GM12892 (cell line): Measurements from ENCODE around the gene MAPKAPK2. TPM values are rescaled to one million over a fixed set of nuclear protein-coding genes. Genes with fewer than 3 reads are reported as not detected.
"Not testable (repeated sequence)": the region's sequence is repeated elsewhere in the genome, so short reads cannot be mapped to it uniquely, and the experiment has no call there.

ENCODE experiments used
- DNase-seq: peaks from one replicate; pipeline ENCODE4 v3.0.0; 2011; ENCODE audit not compliant: insufficient read length
- FAIRE-seq: peaks from 2 replicates; lab custom pipeline; 2011; peaks lifted over from hg19 to GRCh38; lab: Jason Lieb, UNC
- POLR2A ChIP-seq: IDR thresholded peaks from 2 replicates; pipeline ENCODE4 v1.6.1; 2011; ENCODE audit warnings: low read depth, low read length, control low read depth
- POLR2AphosphoS5 ChIP-seq: IDR thresholded peaks from 2 replicates; pipeline ENCODE4 v1.6.1; 2011; ENCODE audit warnings: low read depth, low read length, control low read depth
- TAF1 ChIP-seq: IDR thresholded peaks from 2 replicates; pipeline ENCODE4 v1.6.1; 2011; ENCODE audit warnings: low read depth, mild to moderate bottlenecking, control low read depth, low read length, borderline replicate concordance
- polyA plus RNA-seq: library from polyadenylated mRNA; unstranded; fragments of >200 nt; gene quantifications from one replicate; pipeline ENCODE4 v1.2.1, GENCODE V29; 2012; ENCODE audit warnings: missing spikeins, inconsistent platforms; ENCODE audit not compliant: missing spikeins

Gene MAPKAPK2
- polyA plus RNA-seq, result 37.5 TPM

DNA sequence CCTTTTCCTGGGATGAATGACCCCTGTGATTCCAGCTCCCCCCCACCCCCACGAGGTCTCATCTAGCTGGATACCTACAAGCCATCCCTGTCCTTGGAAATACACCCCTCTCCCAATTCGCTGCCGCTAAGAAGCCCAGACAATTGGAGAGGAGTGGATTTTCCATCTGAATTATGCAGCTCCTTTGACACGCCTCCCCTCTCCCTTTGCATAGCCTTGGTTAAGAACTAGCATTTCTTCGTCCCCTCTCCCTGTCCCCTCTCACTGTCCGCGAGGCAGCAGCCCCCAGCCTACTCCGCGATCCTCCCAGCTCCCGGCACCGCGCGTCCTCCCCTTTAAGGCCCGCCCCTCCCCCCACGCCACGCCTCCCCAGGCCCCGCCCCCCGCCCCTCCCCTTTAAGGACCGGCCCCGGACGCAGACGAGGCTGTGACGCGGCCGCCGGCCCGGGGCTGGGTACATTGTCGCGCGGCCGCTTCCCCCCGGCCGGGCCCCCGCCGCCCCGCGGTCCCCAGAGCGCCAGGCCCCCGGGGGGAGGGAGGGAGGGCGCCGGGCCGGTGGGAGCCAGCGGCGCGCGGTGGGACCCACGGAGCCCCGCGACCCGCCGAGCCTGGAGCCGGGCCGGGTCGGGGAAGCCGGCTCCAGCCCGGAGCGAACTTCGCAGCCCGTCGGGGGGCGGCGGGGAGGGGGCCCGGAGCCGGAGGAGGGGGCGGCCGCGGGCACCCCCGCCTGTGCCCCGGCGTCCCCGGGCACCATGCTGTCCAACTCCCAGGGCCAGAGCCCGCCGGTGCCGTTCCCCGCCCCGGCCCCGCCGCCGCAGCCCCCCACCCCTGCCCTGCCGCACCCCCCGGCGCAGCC lies at the start of gene MAPKAPK2:
MAPKAPK2 (plus strand) TSS at position 428 of the 856 bp plus-strand sequence; CDS start at position 753, 325 bp downstream.
- peak; percentile 48 for FAIRE-seq
- peak; percentile 95 for DNase-seq
- TF ChIP-seq POLR2AphosphoS5, result no peak
- TF ChIP-seq POLR2A, result peak; percentile 41; the same call in 1 of the 2 replicates

DNA sequence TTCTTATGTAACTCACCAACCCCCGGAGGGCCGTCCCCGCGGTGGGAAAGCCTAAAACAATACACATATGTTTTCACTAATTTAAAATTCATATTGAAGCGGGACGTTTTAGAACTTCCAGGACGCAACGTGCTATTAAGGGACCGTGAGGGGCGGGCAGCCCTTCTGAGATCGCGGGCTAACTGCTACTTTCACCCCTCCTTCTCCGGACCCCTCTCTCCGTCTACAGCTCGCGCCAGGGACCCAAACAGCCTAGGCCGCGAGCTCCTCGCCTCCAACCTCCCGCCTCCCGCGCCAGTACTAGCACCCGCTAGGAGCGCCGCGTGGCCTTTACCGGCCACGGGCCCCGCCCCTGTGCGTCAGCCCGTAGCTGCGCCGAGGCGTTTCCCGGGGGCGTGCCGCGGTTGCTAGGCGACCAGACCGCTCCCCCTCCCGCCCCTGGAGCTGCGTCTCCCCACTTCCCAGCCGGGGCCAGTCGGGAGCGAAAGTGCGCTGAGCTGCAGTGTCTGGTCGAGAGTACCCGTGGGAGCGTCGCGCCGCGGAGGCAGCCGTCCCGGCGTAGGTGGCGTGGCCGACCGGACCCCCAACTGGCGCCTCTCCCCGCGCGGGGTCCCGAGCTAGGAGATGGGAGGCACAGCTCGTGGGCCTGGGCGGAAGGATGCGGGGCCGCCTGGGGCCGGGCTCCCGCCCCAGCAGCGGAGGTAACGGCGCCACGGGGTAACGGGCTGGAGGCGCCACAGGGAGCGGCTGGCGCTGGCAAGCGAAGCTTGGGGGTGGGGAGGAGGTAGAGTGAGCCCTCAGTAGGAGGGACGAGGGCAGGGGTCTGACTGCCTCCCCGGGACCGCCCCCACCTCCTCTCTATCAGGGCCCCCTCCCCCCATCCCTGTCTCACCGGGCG lies 49.4 kb upstream of the MAPKAPK2 start, which contains the start of gene DYRK3:
DYRK3 (plus strand) TSS at position 457 of the 898 bp plus-strand sequence; CDS start at position 625, 168 bp downstream.
- DNase-seq, result peak; percentile 84
- FAIRE-seq, result peak; percentile 98
- TF ChIP-seq POLR2AphosphoS5 (peak; percentile 84), TAF1 (peak; percentile 37; the same call in 1 of the 2 replicates), POLR2A (peak; percentile 87)

DNA sequence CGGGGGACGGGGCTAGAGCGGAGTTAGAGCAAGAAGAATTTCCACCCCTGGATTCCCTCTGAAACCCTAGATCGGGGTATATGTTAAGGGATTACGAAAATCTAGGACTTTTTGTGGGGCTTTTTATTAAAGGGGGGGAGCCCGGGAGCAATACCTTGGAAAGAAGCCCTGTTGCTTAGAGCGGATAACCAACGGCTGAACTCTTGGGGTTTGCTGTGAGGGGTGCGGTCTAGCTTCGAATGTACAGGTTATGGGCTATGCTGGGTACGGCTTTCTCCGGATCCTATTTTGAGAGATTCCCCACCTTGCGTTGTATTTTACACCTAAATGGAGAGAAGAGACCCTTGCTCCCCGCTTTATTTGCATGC lies 48.7 kb upstream of the MAPKAPK2 start:
- TF ChIP-seq POLR2AphosphoS5 (no peak), POLR2A (no peak)
- no peak for DNase-seq
- FAIRE-seq, result peak; percentile 24

DNA sequence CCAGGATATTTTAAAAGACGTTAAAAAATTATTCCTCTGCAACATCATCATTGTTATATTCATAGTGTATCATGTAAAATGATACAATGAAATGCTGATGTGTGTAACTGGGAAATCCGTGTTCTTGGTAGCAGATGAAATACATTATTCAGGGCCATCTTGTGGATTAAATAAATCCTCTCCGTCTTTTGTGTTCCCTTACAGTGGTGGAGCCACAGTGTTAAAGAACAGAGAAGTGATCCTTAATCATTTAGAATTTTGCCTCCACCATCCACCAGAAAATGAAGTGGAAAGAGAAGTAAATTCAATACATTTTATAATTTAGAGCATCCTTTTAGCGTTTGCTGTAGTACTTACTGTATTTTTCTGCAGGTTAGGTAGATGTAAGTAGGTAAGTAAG lies 48.0 kb upstream of the MAPKAPK2 start:
- TF ChIP-seq TAF1, result no peak
- no peak for TF ChIP-seq POLR2A
- TF ChIP-seq POLR2AphosphoS5, result no peak
- no peak for DNase-seq
- no peak for FAIRE-seq

DNA sequence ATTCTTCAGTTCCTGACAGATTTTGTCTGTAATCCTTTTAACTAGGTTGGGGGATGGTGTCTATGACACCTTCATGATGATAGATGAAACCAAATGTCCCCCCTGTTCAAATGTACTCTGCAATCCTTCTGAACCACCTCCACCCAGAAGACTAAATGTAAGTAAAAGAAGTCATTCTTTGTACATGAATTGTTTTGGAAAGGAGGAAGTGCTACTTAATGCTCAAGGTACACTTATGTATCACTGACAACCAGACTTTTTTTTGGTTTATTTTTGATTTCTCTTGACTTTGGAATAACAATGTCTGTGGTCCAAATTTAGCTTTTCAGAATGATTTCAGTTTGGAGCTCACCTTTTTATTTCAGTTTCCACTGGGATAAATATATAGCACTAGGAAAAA lies 47.1 kb upstream of the MAPKAPK2 start:
- TF ChIP-seq POLR2AphosphoS5, result no peak
- TF ChIP-seq POLR2A, result no peak
- TF ChIP-seq TAF1, result no peak
- DNase-seq (no peak), FAIRE-seq (no peak)

DNA sequence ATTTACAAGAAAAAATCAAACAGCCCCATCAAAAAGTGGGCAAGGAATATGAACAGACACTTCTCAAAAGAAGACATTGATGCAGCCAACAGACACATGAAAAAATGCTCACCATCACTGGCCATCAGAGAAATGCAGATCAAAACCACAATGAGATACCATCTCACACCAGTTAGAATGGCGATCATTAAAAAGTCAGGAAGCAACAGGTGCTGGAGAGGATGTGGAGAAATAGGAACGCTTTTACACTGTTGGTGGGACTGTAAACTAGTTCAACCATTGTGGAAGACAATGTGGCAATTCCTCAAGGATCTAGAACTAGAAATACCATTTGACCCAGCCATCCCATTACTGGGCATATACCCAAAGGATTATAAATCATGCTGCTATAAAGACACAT lies 42.6 kb upstream of the MAPKAPK2 start:
- DNase-seq, result not testable (repeated sequence)

DNA sequence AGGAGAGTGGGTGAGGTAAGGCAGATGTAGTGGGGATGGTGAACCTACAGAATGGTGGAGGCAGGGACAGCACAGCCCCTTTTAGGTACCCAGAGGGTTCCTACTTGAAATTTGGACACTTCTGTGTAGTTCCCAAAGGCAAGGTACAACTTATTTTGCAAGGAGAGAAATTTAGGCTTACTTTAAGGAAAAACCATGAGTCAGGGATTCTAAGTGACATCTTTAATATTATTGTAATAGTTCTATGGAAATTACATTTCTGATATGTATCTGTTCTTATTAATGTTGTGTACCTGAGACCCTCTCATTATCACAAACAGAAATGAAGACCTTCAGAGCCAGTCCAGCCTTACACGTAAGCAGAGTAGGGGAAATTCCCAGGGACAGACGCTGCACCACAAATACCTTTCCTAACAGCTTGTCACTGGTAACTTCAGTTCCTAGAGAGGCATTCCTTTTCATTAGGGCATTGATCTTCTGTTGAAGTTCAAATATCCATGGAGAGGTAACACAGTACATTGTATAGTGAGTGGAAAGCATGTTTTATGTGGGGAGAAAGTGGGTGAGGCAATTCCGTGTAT lies 41.5 kb upstream of the MAPKAPK2 start:
- DNase-seq, result no peak
- no peak for FAIRE-seq
- TF ChIP-seq POLR2AphosphoS5, result no peak
- TF ChIP-seq POLR2A, result no peak
- no peak for TF ChIP-seq TAF1

More for the DNA sequence above, 42.6 kb upstream of the MAPKAPK2 start:
- not testable (repeated sequence) for FAIRE-seq

DNA sequence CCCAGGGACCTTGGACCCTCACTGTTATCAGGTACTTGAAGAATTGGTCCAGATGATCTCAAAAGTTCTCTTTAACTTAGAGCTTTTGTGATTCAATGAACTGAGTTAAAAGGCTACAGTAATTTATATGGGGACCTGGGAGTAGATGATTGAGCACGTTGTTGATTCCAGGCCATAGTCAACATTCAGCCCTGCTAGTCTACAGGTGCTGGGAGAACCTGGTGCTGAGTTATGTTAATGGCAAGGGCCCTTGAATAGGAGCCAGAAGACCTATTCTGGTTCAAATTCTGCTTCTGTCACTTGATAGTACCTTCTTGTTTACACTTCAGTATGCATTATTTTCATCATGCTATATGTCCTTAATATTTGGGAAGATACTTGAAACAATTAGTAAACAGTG lies 38.2 kb upstream of the MAPKAPK2 start:
- TF ChIP-seq TAF1 (no peak), POLR2A (no peak), POLR2AphosphoS5 (no peak)
- FAIRE-seq (no peak), DNase-seq (no peak)

DNA sequence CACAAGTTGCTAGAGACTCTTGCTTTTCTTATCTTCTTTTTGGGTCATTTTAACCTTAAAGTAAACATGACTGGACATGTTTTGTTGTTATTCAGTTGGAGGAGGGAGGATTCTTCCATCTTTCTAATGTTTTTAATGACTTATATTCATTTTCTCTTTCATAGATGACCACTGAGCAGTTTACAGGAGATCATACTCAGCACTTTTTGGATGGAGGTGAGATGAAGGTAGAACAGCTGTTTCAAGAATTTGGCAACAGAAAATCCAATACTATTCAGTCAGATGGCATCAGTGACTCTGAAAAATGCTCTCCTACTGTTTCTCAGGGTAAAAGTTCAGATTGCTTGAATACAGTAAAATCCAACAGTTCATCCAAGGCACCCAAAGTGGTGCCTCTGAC lies 37.5 kb upstream of the MAPKAPK2 start:
- TF ChIP-seq POLR2AphosphoS5 (no peak), POLR2A (no peak), TAF1 (no peak)
- no peak for DNase-seq
- no peak for FAIRE-seq

DNA sequence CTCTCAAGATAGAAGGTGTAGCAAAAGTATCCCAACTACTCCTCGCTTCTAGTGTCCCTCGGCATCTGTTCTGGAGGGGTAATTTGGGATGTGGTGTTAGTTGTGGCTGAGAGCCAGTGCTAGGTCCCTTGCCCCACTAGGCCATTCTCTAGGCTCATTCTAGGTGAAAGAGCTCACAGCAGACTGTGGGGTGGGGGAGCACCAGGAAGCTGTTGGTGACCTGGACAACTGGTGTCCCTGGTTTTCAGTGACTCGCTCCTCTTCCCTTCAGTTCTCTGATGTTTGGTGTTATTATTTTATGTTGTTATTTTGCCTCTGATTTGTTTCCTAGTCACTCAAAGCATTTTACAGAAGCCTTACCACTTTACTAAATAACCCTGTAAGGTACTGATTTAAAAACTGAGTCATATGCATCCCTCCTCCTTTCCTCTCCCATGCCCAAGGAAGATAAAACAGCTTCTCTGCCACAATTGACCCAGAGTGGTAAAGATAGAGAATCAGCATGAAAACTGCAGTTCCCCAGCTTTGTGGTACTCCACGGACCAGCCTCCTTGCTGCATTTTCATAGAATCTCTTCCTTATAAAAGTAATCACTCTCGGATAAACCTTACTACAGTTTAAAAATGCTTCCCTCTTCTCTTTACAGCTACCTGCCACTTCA lies 35.3 kb upstream of the MAPKAPK2 start:
- FAIRE-seq (no peak), DNase-seq (no peak)
- TF ChIP-seq POLR2AphosphoS5 (no peak), POLR2A (no peak), TAF1 (no peak)

DNA sequence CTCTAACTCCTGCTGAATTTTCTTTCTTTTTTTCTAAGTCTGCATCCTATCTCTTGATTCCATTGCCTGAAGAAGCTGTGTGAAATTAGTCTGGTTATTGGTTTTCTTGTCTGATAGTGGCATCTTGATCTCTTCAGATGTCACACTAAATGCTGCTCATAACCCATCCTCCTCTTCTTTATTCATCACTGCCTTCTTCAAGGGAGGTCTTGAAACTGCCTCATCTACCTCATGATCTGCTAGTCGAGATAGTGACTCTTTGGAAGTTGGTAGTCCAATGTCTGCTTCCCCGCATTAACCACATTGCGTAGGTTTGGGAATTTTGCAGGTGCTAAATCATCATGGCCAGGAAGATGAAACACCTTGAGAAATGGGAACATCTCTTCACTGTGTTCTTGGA lies 33.7 kb upstream of the MAPKAPK2 start:
- no peak for FAIRE-seq
- no peak for TF ChIP-seq POLR2A
- no peak for TF ChIP-seq TAF1
- TF ChIP-seq POLR2AphosphoS5, result no peak
- DNase-seq, result no peak
